Esophagus muscularis mucosa (tissue), 4 donors: ENCODE results near the gene SEMA5A. TPM values are rescaled to one million over a fixed set of nuclear protein-coding genes. Genes with fewer than 3 reads are reported as not detected.

ENCODE experiments used
- DNase-seq: peaks from one replicate; pipeline ENCODE4 v3.0.0-alpha.2; 2017; ENCODE audit errors: extremely low spot score
- H3K27ac ChIP-seq, 4 donors: fragments of 200-600 bp; sonication (generic); replicated peaks in 1 of 4; 1 replicate in 3 of 4; 2 replicates in 1 of 4; pipeline ENCODE4 v1.5.1; 2016 to 2019; ENCODE audit warnings: mild to moderate bottlenecking in 1 of 4
- H3K27me3 ChIP-seq, 4 donors: fragments of 200-600 bp; sonication (generic); one replicate each; pipeline versions ENCODE4 v1.5.1 to v1.6.0; 2016 to 2019
- H3K36me3 ChIP-seq, 4 donors: fragments of 200-600 bp; sonication (generic); one replicate each; pipeline ENCODE4 v1.5.1; 2016 to 2019
- H3K4me1 ChIP-seq, 4 donors: fragments of 200-600 bp; sonication (generic); one replicate each; pipeline ENCODE4 v1.5.1; 2016 to 2019
- H3K4me3 ChIP-seq, 4 donors: fragments of 200-600 bp; sonication (generic); 1 replicate in 2 of 4; 2 replicates in 2 of 4; pipeline ENCODE4 v1.5.1; 2016 to 2019; ENCODE audit warnings: mild to moderate bottlenecking in 4 of 4, moderate library complexity in 1 of 4
- H3K9me3 ChIP-seq, 4 donors: fragments of 200-600 bp; sonication (generic); 1 replicate in 3 of 4; 2 replicates in 1 of 4; pipeline ENCODE4 v1.5.1; 2016 to 2019
- CTCF ChIP-seq, 3 experiments: fragments of 200-600 bp in 2 of 3; fragments of 450-650 bp in 1 of 3; sonication (generic) in 2 of 3; IDR thresholded peaks; one replicate each; pipeline ENCODE4 v1.5.1; 2017 to 2019; ENCODE audit warnings: antibody characterized with exemption in 3 of 3, mild to moderate bottlenecking in 2 of 3, moderate library complexity in 1 of 3
- EP300 ChIP-seq: sonication (generic); formaldehyde crosslinking; IDR thresholded peaks from one replicate; pipeline ENCODE4 v1.6.1; 2017; ENCODE audit warnings: antibody characterized with exemption
- POLR2A ChIP-seq: fragments of 450-650 bp; IDR thresholded peaks from one replicate; pipeline ENCODE4 v1.6.1; 2017; ENCODE audit warnings: antibody characterized with exemption, moderate library complexity, mild to moderate bottlenecking, low read depth
- POLR2AphosphoS5 ChIP-seq, 2 donors: sonication (generic); formaldehyde crosslinking; IDR thresholded peaks; one replicate each; pipeline ENCODE4 v1.6.1; 2017; ENCODE audit warnings: antibody characterized with exemption in 2 of 2
- WGBS: methylation state at CpG from one replicate; pipeline ENCODE4 v1.1.5; 2018; 5-methylcytosine and 5-hydroxymethylcytosine counted together
- intact Hi-C: fragments of 100-400 bp; cut with DNase I; formaldehyde crosslinking; loops from one replicate; pipeline ENCODE4 v1.15.1; 2023
- total RNA-seq, 4 donors: library from RNA; depleted of rRNA; stranded (reverse); fragments of >200 nt; gene quantifications; one replicate each; pipeline versions ENCODE4 v1.1.0 to v1.2.1, GENCODE V29; 2016

The SEMA5A gene
- total RNA-seq = 1 to 10 TPM; 2.1 to 5.6 (median 3.5) TPM

- WGBS = 15% methylated on average over 33 of the region's 84 CpGs
- intact Hi-C loops = no loop called here
- TF ChIP-seq POLR2AphosphoS5 (IDR thresholded peaks at IDR 0.05) (peak; percentile 25 to 61), POLR2A (no peak)
Observed at GRCh38 chr5:9545992-9546851, at the start of gene SEMA5A. Gene SEMA5A, minus strand, starts transcription at chr5:9546075. Its CDS starts 166,129 bp downstream, at chr5:9379946.

GRCh38 chr5:9594913-9595312 is 49.0 kb upstream of the SEMA5A start:
- TF ChIP-seq EP300 = no peak
- no peak for TF ChIP-seq POLR2A
- TF ChIP-seq CTCF (IDR thresholded peaks at IDR 0.05) = no peak
- TF ChIP-seq POLR2AphosphoS5 (IDR thresholded peaks at IDR 0.05) = no peak
- H3K27ac ChIP-seq = no peak overlapping the region
- intact Hi-C loops = no loop called here

More at GRCh38 chr5:9545992-9546851, at the start of gene SEMA5A:
- Histone ChIP-seq H3K9me3 (no peaks in the 10 kb centered on the region), H3K27ac (peak within 1 kb of the TSS; percentile 83 to 95 (median 86)), H3K27me3 (peaks cover 0 to 24% (median 4%) of the 10 kb centered on the region in 4 donors), H3K4me3 (peak within 1 kb of the TSS; percentile 74 to 89 (median 77)), H3K36me3 (peaks cover 0 to 19% (median 9%) of the 10 kb centered on the region in 4 donors), H3K4me1 (peaks cover 14 to 42% (median 38%) of the 10 kb centered on the region in 4 donors)
- no peak for DNase-seq

GRCh38 chr5:9589049-9589835 is 43.4 kb upstream of the SEMA5A start:
- no peaks in the 10 kb centered on the region for H3K4me1 ChIP-seq
- H3K4me3 ChIP-seq = no peak overlapping the region
- no peaks in the 10 kb centered on the region for H3K9me3 ChIP-seq
- H3K36me3 ChIP-seq = no peaks in the 10 kb centered on the region
- TF ChIP-seq EP300 = no peak
- TF ChIP-seq POLR2AphosphoS5 (IDR thresholded peaks at IDR 0.05) = no peak
- no peak for TF ChIP-seq CTCF (IDR thresholded peaks at IDR 0.05)
- no peak for TF ChIP-seq POLR2A
- intact Hi-C loops = no loop called here
- H3K27me3 ChIP-seq = no peaks in the 10 kb centered on the region
- WGBS = 71% methylated on average over 7 of the region's 7 CpGs
- peak; percentile 66 for DNase-seq
- H3K27ac ChIP-seq = no peak overlapping the region

More at GRCh38 chr5:9594913-9595312, 49.0 kb upstream of the SEMA5A start:
- no peaks in the 10 kb centered on the region for H3K4me1 ChIP-seq
- no peak overlapping the region for H3K4me3 ChIP-seq
- H3K9me3 ChIP-seq = no peaks in the 10 kb centered on the region
- no peaks in the 10 kb centered on the region for H3K27me3 ChIP-seq
- no peak for DNase-seq
- H3K36me3 ChIP-seq = no peaks in the 10 kb centered on the region

- intact Hi-C loops = no loop called here
- Histone ChIP-seq H3K4me1 (no peaks in the 10 kb centered on the region), H3K4me3 (no peak overlapping the region), H3K27ac (no peak overlapping the region), H3K27me3 (no peaks in the 10 kb centered on the region), H3K9me3 (no peaks in the 10 kb centered on the region), H3K36me3 (no peaks in the 10 kb centered on the region)
- TF ChIP-seq POLR2AphosphoS5 (IDR thresholded peaks at IDR 0.05) (no peak), CTCF (IDR thresholded peaks at IDR 0.05) (no peak), EP300 (no peak), POLR2A (no peak)
- peak; percentile 70 for DNase-seq
- WGBS = 69% methylated on average over 6 of the region's 6 CpGs
Observed at GRCh38 chr5:9588254-9588653, 42.4 kb upstream of the SEMA5A start.

GRCh38 chr5:9587135-9587534 is 41.3 kb upstream of the SEMA5A start:
- Histone ChIP-seq H3K9me3 (no peaks in the 10 kb centered on the region), H3K4me1 (no peaks in the 10 kb centered on the region), H3K27ac (no peak overlapping the region), H3K4me3 (no peak overlapping the region), H3K27me3 (no peaks in the 10 kb centered on the region), H3K36me3 (no peaks in the 10 kb centered on the region)
- DNase-seq = peak; percentile 34
- TF ChIP-seq CTCF (IDR thresholded peaks at IDR 0.05) = no peak
- TF ChIP-seq POLR2A = no peak
- TF ChIP-seq POLR2AphosphoS5 (IDR thresholded peaks at IDR 0.05) = no peak
- TF ChIP-seq EP300 = no peak
- intact Hi-C loops = no loop called here
